ENCODE results near the gene EPOP. TPM values are rescaled to one million over a fixed set of nuclear protein-coding genes. Genes with fewer than 3 reads are reported as not detected.

Gene EPOP
- total and polyA plus RNA-seq, 2 of the 13 experiments (the other 11 are each of a cell fraction or from before 2014, with no cell fraction given), result 14.7 to 37.8 TPM

DNA sequence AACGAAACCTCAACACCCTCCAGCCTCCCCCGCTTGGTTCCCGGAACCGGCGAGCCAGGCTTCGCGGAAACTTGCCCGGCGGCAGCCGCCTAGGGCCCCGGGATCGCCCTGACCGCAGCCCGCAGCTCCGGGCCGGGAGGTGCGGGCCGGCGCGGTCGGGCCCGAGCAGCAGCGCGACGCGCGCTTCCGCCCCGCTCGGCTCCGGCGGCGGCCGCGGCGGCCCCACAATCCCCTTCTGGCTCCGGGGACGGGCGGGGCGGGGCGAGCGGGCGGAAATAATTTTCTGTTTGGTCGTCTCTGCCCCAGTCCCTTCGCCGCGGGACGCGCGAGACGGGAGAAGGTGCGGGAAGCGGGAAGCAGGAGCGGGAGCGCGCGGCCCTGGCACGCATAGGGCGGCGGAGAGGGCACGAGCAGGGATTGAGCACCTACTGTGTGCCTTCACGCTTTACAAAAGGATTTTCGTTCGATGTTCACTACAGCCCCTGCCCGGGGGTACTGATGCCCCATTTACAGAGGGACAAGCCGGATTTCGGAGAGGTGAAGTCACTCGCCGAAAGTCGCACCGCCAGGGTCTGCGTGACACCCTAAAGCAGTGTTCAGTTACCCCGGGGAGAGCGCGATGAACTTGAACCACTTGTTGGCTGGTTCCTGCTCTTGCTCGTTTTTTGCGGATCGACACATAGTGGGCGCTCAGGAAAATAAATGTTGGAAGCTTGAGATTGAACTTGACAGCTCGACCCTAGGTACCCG, 27.6 kb upstream of the EPOP start (continued):
- TF ChIP-seq, protein P1, sequence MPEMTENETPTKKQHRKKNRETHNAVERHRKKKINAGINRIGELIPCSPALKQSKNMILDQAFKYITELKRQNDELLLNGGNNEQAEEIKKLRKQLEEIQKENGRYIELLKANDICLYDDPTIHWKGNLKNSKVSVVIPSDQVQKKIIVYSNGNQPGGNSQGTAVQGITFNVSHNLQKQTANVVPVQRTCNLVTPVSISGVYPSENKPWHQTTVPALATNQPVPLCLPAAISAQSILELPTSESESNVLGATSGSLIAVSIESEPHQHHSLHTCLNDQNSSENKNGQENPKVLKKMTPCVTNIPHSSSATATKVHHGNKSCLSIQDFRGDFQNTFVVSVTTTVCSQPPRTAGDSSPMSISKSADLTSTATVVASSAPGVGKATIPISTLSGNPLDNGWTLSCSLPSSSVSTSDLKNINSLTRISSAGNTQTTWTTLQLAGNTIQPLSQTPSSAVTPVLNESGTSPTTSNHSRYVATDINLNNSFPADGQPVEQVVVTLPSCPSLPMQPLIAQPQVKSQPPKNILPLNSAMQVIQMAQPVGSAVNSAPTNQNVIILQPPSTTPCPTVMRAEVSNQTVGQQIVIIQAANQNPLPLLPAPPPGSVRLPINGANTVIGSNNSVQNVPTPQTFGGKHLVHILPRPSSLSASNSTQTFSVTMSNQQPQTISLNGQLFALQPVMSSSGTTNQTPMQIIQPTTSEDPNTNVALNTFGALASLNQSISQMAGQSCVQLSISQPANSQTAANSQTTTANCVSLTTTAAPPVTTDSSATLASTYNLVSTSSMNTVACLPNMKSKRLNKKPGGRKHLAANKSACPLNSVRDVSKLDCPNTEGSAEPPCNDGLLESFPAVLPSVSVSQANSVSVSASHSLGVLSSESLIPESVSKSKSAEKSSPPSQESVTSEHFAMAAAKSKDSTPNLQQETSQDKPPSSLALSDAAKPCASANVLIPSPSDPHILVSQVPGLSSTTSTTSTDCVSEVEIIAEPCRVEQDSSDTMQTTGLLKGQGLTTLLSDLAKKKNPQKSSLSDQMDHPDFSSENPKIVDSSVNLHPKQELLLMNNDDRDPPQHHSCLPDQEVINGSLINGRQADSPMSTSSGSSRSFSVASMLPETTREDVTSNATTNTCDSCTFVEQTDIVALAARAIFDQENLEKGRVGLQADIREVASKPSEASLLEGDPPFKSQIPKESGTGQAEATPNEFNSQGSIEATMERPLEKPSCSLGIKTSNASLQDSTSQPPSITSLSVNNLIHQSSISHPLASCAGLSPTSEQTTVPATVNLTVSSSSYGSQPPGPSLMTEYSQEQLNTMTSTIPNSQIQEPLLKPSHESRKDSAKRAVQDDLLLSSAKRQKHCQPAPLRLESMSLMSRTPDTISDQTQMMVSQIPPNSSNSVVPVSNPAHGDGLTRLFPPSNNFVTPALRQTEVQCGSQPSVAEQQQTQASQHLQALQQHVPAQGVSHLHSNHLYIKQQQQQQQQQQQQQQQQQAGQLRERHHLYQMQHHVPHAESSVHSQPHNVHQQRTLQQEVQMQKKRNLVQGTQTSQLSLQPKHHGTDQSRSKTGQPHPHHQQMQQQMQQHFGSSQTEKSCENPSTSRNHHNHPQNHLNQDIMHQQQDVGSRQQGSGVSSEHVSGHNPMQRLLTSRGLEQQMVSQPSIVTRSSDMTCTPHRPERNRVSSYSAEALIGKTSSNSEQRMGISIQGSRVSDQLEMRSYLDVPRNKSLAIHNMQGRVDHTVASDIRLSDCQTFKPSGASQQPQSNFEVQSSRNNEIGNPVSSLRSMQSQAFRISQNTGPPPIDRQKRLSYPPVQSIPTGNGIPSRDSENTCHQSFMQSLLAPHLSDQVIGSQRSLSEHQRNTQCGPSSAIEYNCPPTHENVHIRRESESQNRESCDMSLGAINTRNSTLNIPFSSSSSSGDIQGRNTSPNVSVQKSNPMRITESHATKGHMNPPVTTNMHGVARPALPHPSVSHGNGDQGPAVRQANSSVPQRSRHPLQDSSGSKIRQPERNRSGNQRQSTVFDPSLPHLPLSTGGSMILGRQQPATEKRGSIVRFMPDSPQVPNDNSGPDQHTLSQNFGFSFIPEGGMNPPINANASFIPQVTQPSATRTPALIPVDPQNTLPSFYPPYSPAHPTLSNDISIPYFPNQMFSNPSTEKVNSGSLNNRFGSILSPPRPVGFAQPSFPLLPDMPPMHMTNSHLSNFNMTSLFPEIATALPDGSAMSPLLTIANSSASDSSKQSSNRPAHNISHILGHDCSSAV (CRISPR knock-in tag; IDR thresholded peaks at IDR 0.05; ENCODE audit: borderline replicate concordance), result no peak
- TF ChIP-seq ZNF224 (CRISPR knock-in tag; IDR thresholded peaks at IDR 0.05) (0 out of 2 replicates have a peak, but pooled peaks have one; percentile 30), ZNF292 (CRISPR knock-in tag; IDR thresholded peaks at IDR 0.05; ENCODE audit: borderline replicate concordance, low read depth) (peak; percentile 13; the same call in 1 of the 2 replicates), TRIM22 (IDR thresholded peaks at IDR 0.05) (no peak), FOXC1 (CRISPR knock-in tag; IDR thresholded peaks at IDR 0.05; ENCODE audit: borderline replicate concordance) (no peak), ELF1 (CRISPR knock-in tag; IDR thresholded peaks at IDR 0.05) (peak; percentile 68), HNRNPK (IDR thresholded peaks at IDR 0.05; ENCODE audit: low read depth, low read length, poor library complexity, severe bottlenecking) (no peak), ZNF570 (CRISPR knock-in tag; IDR thresholded peaks at IDR 0.05; ENCODE audit: borderline replicate concordance) (0 out of 2 replicates have a peak, but pooled peaks have one; percentile 43), ZNF607 (CRISPR knock-in tag; IDR thresholded peaks at IDR 0.05; ENCODE audit: borderline replicate concordance) (peak; percentile 31; the same call in 1 of the 2 replicates), ZIK1 (CRISPR knock-in tag; IDR thresholded peaks at IDR 0.05; ENCODE audit: borderline replicate concordance, low read depth) (peak; percentile 95), KDM5B (CRISPR knock-in tag; IDR thresholded peaks at IDR 0.05; ENCODE audit: borderline replicate concordance) (peak; percentile 74; the same call in 1 of the 2 replicates), TOE1 (CRISPR knock-in tag; IDR thresholded peaks at IDR 0.05) (peak; percentile 62; the same call in 1 of the 2 replicates), RAD21 (CRISPR knock-in tag; IDR thresholded peaks at IDR 0.05) (peak; percentile 23; the same call in 1 of the 2 replicates)
- TF ChIP-seq, protein P2, sequence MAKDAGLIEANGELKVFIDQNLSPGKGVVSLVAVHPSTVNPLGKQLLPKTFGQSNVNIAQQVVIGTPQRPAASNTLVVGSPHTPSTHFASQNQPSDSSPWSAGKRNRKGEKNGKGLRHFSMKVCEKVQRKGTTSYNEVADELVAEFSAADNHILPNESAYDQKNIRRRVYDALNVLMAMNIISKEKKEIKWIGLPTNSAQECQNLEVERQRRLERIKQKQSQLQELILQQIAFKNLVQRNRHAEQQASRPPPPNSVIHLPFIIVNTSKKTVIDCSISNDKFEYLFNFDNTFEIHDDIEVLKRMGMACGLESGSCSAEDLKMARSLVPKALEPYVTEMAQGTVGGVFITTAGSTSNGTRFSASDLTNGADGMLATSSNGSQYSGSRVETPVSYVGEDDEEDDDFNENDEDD (CRISPR knock-in tag; IDR thresholded peaks at IDR 0.05; ENCODE audit: borderline replicate concordance), result peak; percentile 98
- TF ChIP-seq, protein P3, sequence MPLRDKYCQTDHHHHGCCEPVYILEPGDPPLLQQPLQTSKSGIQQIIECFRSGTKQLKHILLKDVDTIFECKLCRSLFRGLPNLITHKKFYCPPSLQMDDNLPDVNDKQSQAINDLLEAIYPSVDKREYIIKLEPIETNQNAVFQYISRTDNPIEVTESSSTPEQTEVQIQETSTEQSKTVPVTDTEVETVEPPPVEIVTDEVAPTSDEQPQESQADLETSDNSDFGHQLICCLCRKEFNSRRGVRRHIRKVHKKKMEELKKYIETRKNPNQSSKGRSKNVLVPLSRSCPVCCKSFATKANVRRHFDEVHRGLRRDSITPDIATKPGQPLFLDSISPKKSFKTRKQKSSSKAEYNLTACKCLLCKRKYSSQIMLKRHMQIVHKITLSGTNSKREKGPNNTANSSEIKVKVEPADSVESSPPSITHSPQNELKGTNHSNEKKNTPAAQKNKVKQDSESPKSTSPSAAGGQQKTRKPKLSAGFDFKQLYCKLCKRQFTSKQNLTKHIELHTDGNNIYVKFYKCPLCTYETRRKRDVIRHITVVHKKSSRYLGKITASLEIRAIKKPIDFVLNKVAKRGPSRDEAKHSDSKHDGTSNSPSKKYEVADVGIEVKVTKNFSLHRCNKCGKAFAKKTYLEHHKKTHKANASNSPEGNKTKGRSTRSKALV (CRISPR knock-in tag; IDR thresholded peaks at IDR 0.05), result peak; percentile 80; the same call in 1 of the 2 replicates
